HEK293T (cell line): ENCODE data around the gene RARA.

Experiments used
- ARNT ChIP-seq: fragments of 450-650 bp; IDR thresholded peaks from 2 replicates; pipeline ENCODE4 v1.6.1; 2017; ENCODE audit warnings: mild to moderate bottlenecking
- BHLHE40 ChIP-seq: fragments of 450-650 bp; IDR thresholded peaks from 2 replicates; pipeline ENCODE4 v1.6.1; 2016; ENCODE audit warnings: mild to moderate bottlenecking, moderate library complexity, borderline replicate concordance
- ELF4 ChIP-seq: fragments of 450-650 bp; IDR thresholded peaks from 2 replicates; pipeline ENCODE4 v1.6.1; 2017; ENCODE audit warnings: antibody characterized with exemption
- FOXA1 ChIP-seq: fragments of 450-650 bp; IDR thresholded peaks from 2 replicates; pipeline ENCODE4 v1.6.1; 2016; ENCODE audit warnings: mild to moderate bottlenecking
- FOXK2 ChIP-seq: fragments of 450-650 bp; IDR thresholded peaks from 2 replicates; pipeline ENCODE4 v1.6.1; 2016; ENCODE audit warnings: mild to moderate bottlenecking
- FOXM1 ChIP-seq: fragments of 450-650 bp; IDR thresholded peaks from 2 replicates; pipeline ENCODE4 v1.6.1; 2017; ENCODE audit warnings: mild to moderate bottlenecking, borderline replicate concordance
- HDGF ChIP-seq: fragments of 450-650 bp; IDR thresholded peaks from 2 replicates; pipeline ENCODE4 v1.6.1; 2017; ENCODE audit warnings: antibody characterized with exemption, borderline replicate concordance
- LEF1 ChIP-seq: fragments of 450-650 bp; IDR thresholded peaks from 2 replicates; pipeline ENCODE4 v1.6.1; 2017; ENCODE audit warnings: mild to moderate bottlenecking, borderline replicate concordance
- NFRKB ChIP-seq: fragments of 450-650 bp; IDR thresholded peaks from 2 replicates; pipeline ENCODE4 v1.6.1; 2016; ENCODE audit warnings: mild to moderate bottlenecking, moderate library complexity
- PKNOX1 ChIP-seq: fragments of 450-650 bp; IDR thresholded peaks from 2 replicates; pipeline ENCODE4 v1.6.1; 2016
- SP1 ChIP-seq: fragments of 450-650 bp; IDR thresholded peaks from 2 replicates; pipeline ENCODE4 v1.6.1; 2017
- TARDBP ChIP-seq: fragments of 450-650 bp; IDR thresholded peaks from 2 replicates; pipeline ENCODE4 v1.6.1; 2016
- ZNF384 ChIP-seq: fragments of 450-650 bp; IDR thresholded peaks from 2 replicates; pipeline ENCODE4 v1.6.1; 2016

- TF ChIP-seq FOXM1 (no peak), SP1 (no peak), PKNOX1 (peak; percentile 61), TARDBP (no peak), FOXA1 (no peak), HDGF (no peak), LEF1 (no peak), ARNT (no peak), FOXK2 (no peak), BHLHE40 (no peak), ZNF384 (no peak), ELF4 (no peak), NFRKB (no peak)
Observed at GRCh38 chr17:40349895-40350688, 41.1 kb downstream of the RARA start.
